HG03565 (cell line): Measurements from ENCODE around the gene MTFR1L.

Experiments
- ATAC-seq: cut with Tn5 transposase; IDR thresholded peaks from one replicate; pipeline ENCODE4 v1.9.1; 2021; ENCODE audit warnings: mild to moderate bottlenecking, moderate library complexity; ENCODE audit not compliant: unreplicated experiment

The MTFR1L gene

GRCh38 chr1:25858906-25859789 is 39.4 kb downstream of the MTFR1L start, which contains the start of gene AUNIP:
Gene AUNIP (minus strand): TSS chr1:25859457. CDS start chr1:25859357, 100 bp downstream.
- peak; percentile 71 for ATAC-seq

- no peak for ATAC-seq
Observed at GRCh38 chr1:25861316-25862286, 41.8 kb downstream of the MTFR1L start.

- no peak for ATAC-seq
Observed at GRCh38 chr1:25862785-25863485, 43.2 kb downstream of the MTFR1L start.

GRCh38 chr1:25863486-25864262 is 43.9 kb downstream of the MTFR1L start:
- no peak for ATAC-seq

GRCh38 chr1:25864434-25864833 is 44.7 kb downstream of the MTFR1L start:
- no peak for ATAC-seq

GRCh38 chr1:25866288-25866687 is 46.5 kb downstream of the MTFR1L start:
- ATAC-seq = no peak

- no peak for ATAC-seq
Observed at GRCh38 chr1:25867210-25867991, 47.6 kb downstream of the MTFR1L start.

GRCh38 chr1:25869909-25870606 is 50.3 kb downstream of the MTFR1L start:
- ATAC-seq = no peak

GRCh38 chr1:25870614-25871013 is 50.9 kb downstream of the MTFR1L start:
- no peak for ATAC-seq

- no peak for ATAC-seq
Observed at GRCh38 chr1:25871086-25871703, 51.4 kb downstream of the MTFR1L start.

- ATAC-seq = no peak
Observed at GRCh38 chr1:25871704-25872494, 52.1 kb downstream of the MTFR1L start.

- ATAC-seq = no peak
Observed at GRCh38 chr1:25872713-25873112, 53.0 kb downstream of the MTFR1L start.

- no peak for ATAC-seq
Observed at GRCh38 chr1:25873120-25873519, 53.4 kb downstream of the MTFR1L start.

- ATAC-seq = no peak
Observed at GRCh38 chr1:25874209-25874608, 54.5 kb downstream of the MTFR1L start.

- no peak for ATAC-seq
Observed at GRCh38 chr1:25874635-25875153, 54.9 kb downstream of the MTFR1L start.

- peak; percentile 34 for ATAC-seq
Observed at GRCh38 chr1:25875154-25875855, 55.6 kb downstream of the MTFR1L start, which contains the start of gene PAQR7. Gene PAQR7 (minus strand): TSS chr1:25875708. CDS start chr1:25863839, 11,869 bp downstream.
